GM23338 (cell line): ENCODE measurements around the gene RSPH1. TPM values are rescaled to one million over a fixed set of nuclear protein-coding genes. Genes with fewer than 3 reads are reported as not detected.

ENCODE experiments used
- ATAC-seq: fragments of 200-7000 bp; cut with Tn5 transposase; 3 replicates; pipeline ENCODE4 v1.9.1; 2020
- DNase-seq: peaks from one replicate; pipeline ENCODE4 v3.0.0-alpha.2; 2015; ENCODE audit warnings: low spot score
- H2AFZ ChIP-seq: fragments of 200-600 bp; sonication (generic); 2 replicates; pipeline ENCODE4 v1.8.0; 2016; ENCODE audit warnings: antibody characterized with exemption, mild to moderate bottlenecking, moderate library complexity
- H3F3A ChIP-seq: fragments of 200-600 bp; sonication (generic); replicated peaks from 2 replicates; pipeline ENCODE4 v1.8.0; 2017; ENCODE audit warnings: antibody characterized with exemption, mixed run types, low read depth
- H3K27ac ChIP-seq: fragments of 200-600 bp; sonication (generic); 2 replicates; pipeline ENCODE4 v1.6.1; 2016; ENCODE audit warnings: low read depth
- H3K27me3 ChIP-seq: fragments of 200-600 bp; sonication (generic); 2 replicates; pipeline ENCODE4 v1.8.0; 2016; ENCODE audit warnings: mild to moderate bottlenecking, mixed run types, moderate library complexity; ENCODE audit not compliant: insufficient read depth
- H3K36me3 ChIP-seq: fragments of 200-600 bp; sonication (generic); 2 replicates; pipeline ENCODE4 v1.8.0; 2016; ENCODE audit warnings: mild to moderate bottlenecking; ENCODE audit not compliant: insufficient read depth
- H3K4me1 ChIP-seq: fragments of 200-600 bp; sonication (generic); 2 replicates; pipeline ENCODE4 v1.8.0; 2016; ENCODE audit warnings: mild to moderate bottlenecking, moderate library complexity; ENCODE audit not compliant: insufficient read depth
- H3K4me2 ChIP-seq: fragments of 200-600 bp; sonication (generic); 2 replicates; pipeline ENCODE4 v1.7.1; 2017; ENCODE audit warnings: mixed run types
- H3K4me3 ChIP-seq: fragments of 200-600 bp; sonication (generic); 2 replicates; pipeline ENCODE4 v1.6.1; 2016; ENCODE audit warnings: mixed run types
- H3K79me2 ChIP-seq: fragments of 200-600 bp; sonication (generic); replicated peaks from 2 replicates; pipeline ENCODE4 v1.8.0; 2017; ENCODE audit warnings: mild to moderate bottlenecking; ENCODE audit not compliant: insufficient read depth
- H3K9me2 ChIP-seq: fragments of 200-600 bp; sonication (generic); 2 replicates; pipeline ENCODE4 v1.8.0; 2017; ENCODE audit not compliant: insufficient read depth
- H4K20me1 ChIP-seq: fragments of 200-600 bp; sonication (generic); replicated peaks from 2 replicates; pipeline ENCODE4 v1.8.0; 2017; ENCODE audit warnings: mild to moderate bottlenecking; ENCODE audit not compliant: insufficient read depth
- H3K27ac Mint-ChIP-seq: 2 replicates; pipeline ENCODE4 v1.8.0; 2020; ENCODE audit warnings: inconsistent platforms, mild to moderate bottlenecking, moderate library complexity, mixed read lengths
- H3K27me3 Mint-ChIP-seq: 3 replicates; pipeline ENCODE4 v1.8.0; 2022; ENCODE audit warnings: low read depth, mild to moderate bottlenecking, moderate library complexity, mixed read lengths, inconsistent platforms; ENCODE audit not compliant: insufficient read depth, poor library complexity
- H3K36me3 Mint-ChIP-seq: 3 replicates; pipeline ENCODE4 v1.8.0; 2021; ENCODE audit warnings: low read depth, mild to moderate bottlenecking, inconsistent platforms, moderate library complexity, mixed read lengths
- H3K4me1 Mint-ChIP-seq: 3 replicates; pipeline ENCODE4 v1.8.0; 2020; ENCODE audit warnings: mild to moderate bottlenecking, inconsistent platforms, mixed read lengths
- H3K4me3 Mint-ChIP-seq: 3 replicates; pipeline ENCODE4 v1.8.0; 2021; ENCODE audit warnings: moderate library complexity, mild to moderate bottlenecking, inconsistent platforms, mixed read lengths
- H3K9me3 Mint-ChIP-seq: 3 replicates; pipeline ENCODE4 v1.8.0; 2020; ENCODE audit warnings: moderate library complexity, mild to moderate bottlenecking, inconsistent platforms, mixed read lengths
- POLR2AphosphoS5 ChIP-seq: IDR thresholded peaks from 2 replicates; pipeline ENCODE4 v1.6.1; 2016; ENCODE audit warnings: antibody characterized with exemption, low read depth
- ZNF331 ChIP-seq: fragments of 250-450 bp; sonication (Bioruptor Pico); IDR thresholded peaks from 2 replicates; pipeline ENCODE4 v1.5.0; 2020; ENCODE audit warnings: low read depth, mild to moderate bottlenecking, moderate library complexity
- polyA plus RNA-seq: library from polyadenylated mRNA; unstranded; fragments of >200 nt; fragmentation: Nextera tagmentation; extraction: Ambion mirVana; gene quantifications from 2 replicates; pipeline ENCODE4 v1.2.1, GENCODE V29; 2016
- total RNA-seq: library from RNA; depleted of rRNA; stranded (reverse); fragments of >200 nt; shearing (Covaris generic); gene quantifications from 2 replicates; pipeline ENCODE4 v1.2.3, GENCODE V29; 2014
- TF ChIP-seq, protein P1 (sequence below): fragments of 250-450 bp; sonication (Bioruptor Pico); IDR thresholded peaks from 2 replicates; pipeline ENCODE4 v1.5.0; 2020; ENCODE audit warnings: mild to moderate bottlenecking, moderate library complexity
- TF ChIP-seq, protein P2 (sequence below): IDR thresholded peaks from one replicate; pipeline ENCODE4 v1.6.1; 2018; ENCODE audit warnings: antibody characterized with exemption; ENCODE audit not compliant: unreplicated experiment

RSPH1 gene
- total and polyA plus RNA-seq, 2 experiments from 2014 or later, result 0.23 TPM; not detected in 1

DNA sequence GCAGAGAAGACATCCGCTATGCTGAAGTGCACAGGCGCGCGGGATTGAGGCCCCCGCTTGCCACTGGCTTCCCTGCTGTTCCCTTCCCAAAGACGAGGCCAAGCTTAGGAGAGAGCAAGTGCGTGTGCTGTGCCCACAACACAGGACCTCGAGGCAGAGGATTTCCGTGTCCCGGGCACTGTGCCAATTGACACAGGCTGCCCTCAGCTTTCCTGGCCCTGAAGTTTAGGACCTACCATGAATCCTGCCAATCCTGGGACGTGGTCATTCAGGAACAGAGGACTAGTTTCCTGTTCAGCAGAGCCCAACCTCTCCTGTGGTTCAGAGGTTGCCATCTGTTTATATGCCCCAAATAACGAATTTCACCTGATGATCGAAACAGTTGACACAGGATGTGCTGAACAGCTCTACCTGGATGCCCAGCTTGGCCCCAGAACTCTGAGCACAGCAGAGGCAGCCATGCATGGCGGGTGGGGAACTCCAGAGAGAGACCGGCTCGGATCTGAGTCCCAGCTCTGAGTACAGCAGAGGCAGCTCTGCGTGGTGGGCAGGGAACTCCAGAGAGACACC lies 39.7 kb upstream of the RSPH1 start:
- no peak overlapping the region for H3K4me3 Mint-ChIP-seq
- H3K9me2 ChIP-seq, result no peaks in the 10 kb centered on the region
- H3K4me1 ChIP-seq, result no peaks in the 10 kb centered on the region; the same call in 1 of the 2 replicates
- ATAC-seq (no peak), DNase-seq (no peak)
- H3K27me3 ChIP-seq, result no peaks in the 10 kb centered on the region
- H3K4me2 ChIP-seq, result no peak overlapping the region
- no peak overlapping the region for H3K27ac ChIP-seq
- no peak overlapping the region for H2AFZ ChIP-seq
- no peaks in the 10 kb centered on the region for H3K36me3 ChIP-seq
- H3F3A ChIP-seq, result 0 out of 2 replicates have a peak, but pooled peaks cover 2% of the 10 kb centered on the region
- H3K27ac Mint-ChIP-seq, result no peak overlapping the region
- H3K4me1 Mint-ChIP-seq, result peaks cover 16% of the 10 kb centered on the region
- H3K79me2 ChIP-seq, result peaks cover 7% of the 10 kb centered on the region; the same call in 1 of the 2 replicates
- TF ChIP-seq POLR2AphosphoS5 (no peak), ZNF331 (CRISPR knock-in tag) (no peak)
- TF ChIP-seq, protein P1, sequence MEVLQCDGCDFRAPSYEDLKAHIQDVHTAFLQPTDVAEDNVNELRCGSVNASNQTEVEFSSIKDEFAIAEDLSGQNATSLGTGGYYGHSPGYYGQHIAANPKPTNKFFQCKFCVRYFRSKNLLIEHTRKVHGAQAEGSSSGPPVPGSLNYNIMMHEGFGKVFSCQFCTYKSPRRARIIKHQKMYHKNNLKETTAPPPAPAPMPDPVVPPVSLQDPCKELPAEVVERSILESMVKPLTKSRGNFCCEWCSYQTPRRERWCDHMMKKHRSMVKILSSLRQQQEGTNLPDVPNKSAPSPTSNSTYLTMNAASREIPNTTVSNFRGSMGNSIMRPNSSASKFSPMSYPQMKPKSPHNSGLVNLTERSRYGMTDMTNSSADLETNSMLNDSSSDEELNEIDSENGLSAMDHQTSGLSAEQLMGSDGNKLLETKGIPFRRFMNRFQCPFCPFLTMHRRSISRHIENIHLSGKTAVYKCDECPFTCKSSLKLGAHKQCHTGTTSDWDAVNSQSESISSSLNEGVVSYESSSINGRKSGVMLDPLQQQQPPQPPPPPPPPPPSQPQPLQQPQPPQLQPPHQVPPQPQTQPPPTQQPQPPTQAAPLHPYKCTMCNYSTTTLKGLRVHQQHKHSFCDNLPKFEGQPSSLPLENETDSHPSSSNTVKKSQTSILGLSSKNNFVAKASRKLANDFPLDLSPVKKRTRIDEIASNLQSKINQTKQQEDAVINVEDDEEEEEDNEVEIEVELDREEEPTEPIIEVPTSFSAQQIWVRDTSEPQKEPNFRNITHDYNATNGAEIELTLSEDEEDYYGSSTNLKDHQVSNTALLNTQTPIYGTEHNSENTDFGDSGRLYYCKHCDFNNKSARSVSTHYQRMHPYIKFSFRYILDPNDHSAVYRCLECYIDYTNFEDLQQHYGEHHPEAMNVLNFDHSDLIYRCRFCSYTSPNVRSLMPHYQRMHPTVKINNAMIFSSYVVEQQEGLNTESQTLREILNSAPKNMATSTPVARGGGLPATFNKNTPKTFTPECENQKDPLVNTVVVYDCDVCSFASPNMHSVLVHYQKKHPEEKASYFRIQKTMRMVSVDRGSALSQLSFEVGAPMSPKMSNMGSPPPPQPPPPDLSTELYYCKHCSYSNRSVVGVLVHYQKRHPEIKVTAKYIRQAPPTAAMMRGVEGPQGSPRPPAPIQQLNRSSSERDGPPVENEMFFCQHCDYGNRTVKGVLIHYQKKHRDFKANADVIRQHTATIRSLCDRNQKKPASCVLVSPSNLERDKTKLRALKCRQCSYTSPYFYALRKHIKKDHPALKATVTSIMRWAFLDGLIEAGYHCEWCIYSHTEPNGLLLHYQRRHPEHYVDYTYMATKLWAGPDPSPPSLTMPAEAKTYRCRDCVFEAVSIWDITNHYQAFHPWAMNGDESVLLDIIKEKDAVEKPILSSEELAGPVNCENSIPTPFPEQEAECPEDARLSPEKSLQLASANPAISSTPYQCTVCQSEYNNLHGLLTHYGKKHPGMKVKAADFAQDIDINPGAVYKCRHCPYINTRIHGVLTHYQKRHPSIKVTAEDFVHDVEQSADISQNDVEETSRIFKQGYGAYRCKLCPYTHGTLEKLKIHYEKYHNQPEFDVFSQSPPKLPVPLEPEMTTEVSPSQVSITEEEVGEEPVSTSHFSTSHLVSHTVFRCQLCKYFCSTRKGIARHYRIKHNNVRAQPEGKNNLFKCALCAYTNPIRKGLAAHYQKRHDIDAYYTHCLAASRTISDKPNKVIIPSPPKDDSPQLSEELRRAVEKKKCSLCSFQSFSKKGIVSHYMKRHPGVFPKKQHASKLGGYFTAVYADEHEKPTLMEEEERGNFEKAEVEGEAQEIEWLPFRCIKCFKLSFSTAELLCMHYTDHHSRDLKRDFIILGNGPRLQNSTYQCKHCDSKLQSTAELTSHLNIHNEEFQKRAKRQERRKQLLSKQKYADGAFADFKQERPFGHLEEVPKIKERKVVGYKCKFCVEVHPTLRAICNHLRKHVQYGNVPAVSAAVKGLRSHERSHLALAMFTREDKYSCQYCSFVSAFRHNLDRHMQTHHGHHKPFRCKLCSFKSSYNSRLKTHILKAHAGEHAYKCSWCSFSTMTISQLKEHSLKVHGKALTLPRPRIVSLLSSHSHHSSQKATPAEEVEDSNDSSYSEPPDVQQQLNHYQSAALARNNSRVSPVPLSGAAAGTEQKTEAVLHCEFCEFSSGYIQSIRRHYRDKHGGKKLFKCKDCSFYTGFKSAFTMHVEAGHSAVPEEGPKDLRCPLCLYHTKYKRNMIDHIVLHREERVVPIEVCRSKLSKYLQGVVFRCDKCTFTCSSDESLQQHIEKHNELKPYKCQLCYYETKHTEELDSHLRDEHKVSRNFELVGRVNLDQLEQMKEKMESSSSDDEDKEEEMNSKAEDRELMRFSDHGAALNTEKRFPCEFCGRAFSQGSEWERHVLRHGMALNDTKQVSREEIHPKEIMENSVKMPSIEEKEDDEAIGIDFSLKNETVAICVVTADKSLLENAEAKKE, result no peak
- TF ChIP-seq, protein P2, sequence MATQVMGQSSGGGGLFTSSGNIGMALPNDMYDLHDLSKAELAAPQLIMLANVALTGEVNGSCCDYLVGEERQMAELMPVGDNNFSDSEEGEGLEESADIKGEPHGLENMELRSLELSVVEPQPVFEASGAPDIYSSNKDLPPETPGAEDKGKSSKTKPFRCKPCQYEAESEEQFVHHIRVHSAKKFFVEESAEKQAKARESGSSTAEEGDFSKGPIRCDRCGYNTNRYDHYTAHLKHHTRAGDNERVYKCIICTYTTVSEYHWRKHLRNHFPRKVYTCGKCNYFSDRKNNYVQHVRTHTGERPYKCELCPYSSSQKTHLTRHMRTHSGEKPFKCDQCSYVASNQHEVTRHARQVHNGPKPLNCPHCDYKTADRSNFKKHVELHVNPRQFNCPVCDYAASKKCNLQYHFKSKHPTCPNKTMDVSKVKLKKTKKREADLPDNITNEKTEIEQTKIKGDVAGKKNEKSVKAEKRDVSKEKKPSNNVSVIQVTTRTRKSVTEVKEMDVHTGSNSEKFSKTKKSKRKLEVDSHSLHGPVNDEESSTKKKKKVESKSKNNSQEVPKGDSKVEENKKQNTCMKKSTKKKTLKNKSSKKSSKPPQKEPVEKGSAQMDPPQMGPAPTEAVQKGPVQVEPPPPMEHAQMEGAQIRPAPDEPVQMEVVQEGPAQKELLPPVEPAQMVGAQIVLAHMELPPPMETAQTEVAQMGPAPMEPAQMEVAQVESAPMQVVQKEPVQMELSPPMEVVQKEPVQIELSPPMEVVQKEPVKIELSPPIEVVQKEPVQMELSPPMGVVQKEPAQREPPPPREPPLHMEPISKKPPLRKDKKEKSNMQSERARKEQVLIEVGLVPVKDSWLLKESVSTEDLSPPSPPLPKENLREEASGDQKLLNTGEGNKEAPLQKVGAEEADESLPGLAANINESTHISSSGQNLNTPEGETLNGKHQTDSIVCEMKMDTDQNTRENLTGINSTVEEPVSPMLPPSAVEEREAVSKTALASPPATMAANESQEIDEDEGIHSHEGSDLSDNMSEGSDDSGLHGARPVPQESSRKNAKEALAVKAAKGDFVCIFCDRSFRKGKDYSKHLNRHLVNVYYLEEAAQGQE, result no peak
- H3K9me3 Mint-ChIP-seq, result no peaks in the 10 kb centered on the region
- peaks cover 25% of the 10 kb centered on the region for H3K36me3 Mint-ChIP-seq
- peaks cover 17% of the 10 kb centered on the region for H4K20me1 ChIP-seq
- peaks cover 7% of the 10 kb centered on the region for H3K27me3 Mint-ChIP-seq
- no peak overlapping the region for H3K4me3 ChIP-seq
